ENCODE measurements around the gene NCAM2.

Gene NCAM2

GRCh38 chr21:21003701-21004100, 5.5 kb downstream of the NCAM2 start:
- H3K4me2 ChIP-seq (ENCODE audit: low read length), result no peak overlapping the region
- H3K36me3 ChIP-seq (ENCODE audit: insufficient read depth, low read length), result no peaks in the 10 kb centered on the region
- H3K79me2 ChIP-seq (ENCODE audit: insufficient read depth, low read length), result no peaks in the 10 kb centered on the region
- no peaks in the 10 kb centered on the region for H3K4me1 ChIP-seq (ENCODE audit: insufficient read depth, low read length, severe bottlenecking)
- H3K4me3 ChIP-seq (ENCODE audit: low read depth, low read length, poor library complexity, severe bottlenecking), result no peak overlapping the region
- H2AFZ ChIP-seq (ENCODE audit: low read length), result no peak overlapping the region
- no peak overlapping the region for H3K9ac ChIP-seq (ENCODE audit: low read length)
- no peaks in the 10 kb centered on the region for H4K20me1 ChIP-seq (ENCODE audit: insufficient read depth, low read length)
- no peaks in the 10 kb centered on the region for H3K9me3 ChIP-seq (ENCODE audit: low read length)
- H3K9me2 ChIP-seq (ENCODE audit: low read depth, low read length), result no peaks in the 10 kb centered on the region
- no peak overlapping the region for H3K27ac ChIP-seq (ENCODE audit: low read depth, low read length, poor library complexity, severe bottlenecking)
- no peak for TF ChIP-seq EZH2 (IDR thresholded peaks at IDR 0.05; ENCODE audit: borderline replicate concordance, low read length)
- peak; percentile 77 for TF ChIP-seq CTCF (IDR thresholded peaks at IDR 0.05; ENCODE audit: low read length)
- no peaks in the 10 kb centered on the region for H3K27me3 ChIP-seq (ENCODE audit: insufficient read depth, low read length)
- no peaks in the 10 kb centered on the region for H3F3A ChIP-seq (ENCODE audit: insufficient read depth, low read length)

GRCh38 chr21:21007606-21008005, 9.4 kb downstream of the NCAM2 start:
- Histone ChIP-seq H3K27me3 (ENCODE audit: insufficient read depth, low read length) (no peaks in the 10 kb centered on the region), H3K36me3 (ENCODE audit: insufficient read depth, low read length) (no peaks in the 10 kb centered on the region), H3K79me2 (ENCODE audit: insufficient read depth, low read length) (no peaks in the 10 kb centered on the region), H2AFZ (ENCODE audit: low read length) (no peak overlapping the region), H3K4me1 (ENCODE audit: insufficient read depth, low read length, severe bottlenecking) (no peaks in the 10 kb centered on the region), H3K4me3 (ENCODE audit: low read depth, low read length, poor library complexity, severe bottlenecking) (no peak overlapping the region), H3K9me2 (ENCODE audit: low read depth, low read length) (no peaks in the 10 kb centered on the region), H3K9me3 (ENCODE audit: low read length) (no peaks in the 10 kb centered on the region), H3K9ac (ENCODE audit: low read length) (no peak overlapping the region), H3F3A (ENCODE audit: insufficient read depth, low read length) (no peaks in the 10 kb centered on the region), H3K27ac (ENCODE audit: low read depth, low read length, poor library complexity, severe bottlenecking) (no peak overlapping the region), H3K4me2 (ENCODE audit: low read length) (no peak overlapping the region), H4K20me1 (ENCODE audit: insufficient read depth, low read length) (no peaks in the 10 kb centered on the region)
- TF ChIP-seq EZH2 (IDR thresholded peaks at IDR 0.05; ENCODE audit: borderline replicate concordance, low read length) (no peak), CTCF (IDR thresholded peaks at IDR 0.05; ENCODE audit: low read length) (no peak)

GRCh38 chr21:21010228-21010627, 12.0 kb downstream of the NCAM2 start:
- Histone ChIP-seq H3K9me2 (ENCODE audit: low read depth, low read length) (no peaks in the 10 kb centered on the region), H3K9me3 (ENCODE audit: low read length) (no peaks in the 10 kb centered on the region), H3K27me3 (ENCODE audit: insufficient read depth, low read length) (no peaks in the 10 kb centered on the region), H3F3A (ENCODE audit: insufficient read depth, low read length) (no peaks in the 10 kb centered on the region), H4K20me1 (ENCODE audit: insufficient read depth, low read length) (no peaks in the 10 kb centered on the region), H3K4me3 (ENCODE audit: low read depth, low read length, poor library complexity, severe bottlenecking) (no peak overlapping the region), H2AFZ (ENCODE audit: low read length) (no peak overlapping the region), H3K27ac (ENCODE audit: low read depth, low read length, poor library complexity, severe bottlenecking) (no peak overlapping the region), H3K4me2 (ENCODE audit: low read length) (no peak overlapping the region), H3K79me2 (ENCODE audit: insufficient read depth, low read length) (no peaks in the 10 kb centered on the region), H3K9ac (ENCODE audit: low read length) (no peak overlapping the region), H3K36me3 (ENCODE audit: insufficient read depth, low read length) (no peaks in the 10 kb centered on the region), H3K4me1 (ENCODE audit: insufficient read depth, low read length, severe bottlenecking) (no peaks in the 10 kb centered on the region)
- TF ChIP-seq EZH2 (IDR thresholded peaks at IDR 0.05; ENCODE audit: borderline replicate concordance, low read length) (no peak), CTCF (IDR thresholded peaks at IDR 0.05; ENCODE audit: low read length) (no peak)

Measured in OCI-LY1 (cell line).